NCI-H460 (cell line): ENCODE results near the gene HUS1. TPM values are rescaled to one million over a fixed set of nuclear protein-coding genes. Genes with fewer than 3 reads are reported as not detected.
"Not testable (repeated sequence)": the region's sequence is repeated elsewhere in the genome, so short reads cannot be mapped to it uniquely, and the experiment has no call there.

Source experiments
- DNase-seq: peaks from one replicate; pipeline ENCODE4 v3.0.0-alpha.2; 2016; ENCODE audit warnings: low read depth; ENCODE audit errors: extremely low read depth
- total RNA-seq: library from RNA; depleted of rRNA; stranded (reverse); fragments of >200 nt; shearing (Covaris generic); gene quantifications from 2 replicates; pipeline ENCODE4 v1.2.3, GENCODE V29; 2014; rRNA removed

Gene HUS1
- total RNA-seq, 1 experiment from 2014 or later: 28.2 TPM

DNA sequence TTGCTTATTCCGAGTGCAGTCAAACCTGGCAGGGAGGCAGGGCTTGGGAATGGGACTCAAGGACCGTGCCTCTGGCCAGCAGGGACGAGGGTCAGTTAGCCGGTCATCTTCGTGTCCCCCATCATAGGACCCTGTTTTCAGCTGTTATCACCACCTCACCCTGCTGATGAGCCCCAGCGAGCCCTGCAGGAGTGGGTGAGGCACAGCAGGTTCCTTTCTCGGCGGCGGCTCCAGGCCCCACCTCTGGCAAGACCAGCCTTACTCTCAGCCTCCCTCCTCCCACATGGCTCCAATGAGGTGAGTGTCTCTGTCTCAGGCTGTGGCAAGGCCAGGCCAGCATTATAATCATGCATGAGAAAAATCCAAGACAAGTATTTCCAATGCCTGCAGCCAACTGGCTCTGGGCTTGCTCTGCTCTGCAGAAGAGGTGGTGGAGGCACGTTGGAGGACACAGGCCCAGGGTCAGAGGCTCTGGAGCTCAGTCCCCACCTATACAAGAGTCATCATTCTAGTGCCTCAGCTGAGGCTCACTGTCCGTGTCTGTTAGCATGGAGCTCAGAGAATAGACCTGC is 46.9 kb downstream of the HUS1 start:
- no peak for DNase-seq

- DNase-seq: no peak
Measured at GRCh38 chr7:47932016-47932415, 47.4 kb downstream of the HUS1 start.

DNA sequence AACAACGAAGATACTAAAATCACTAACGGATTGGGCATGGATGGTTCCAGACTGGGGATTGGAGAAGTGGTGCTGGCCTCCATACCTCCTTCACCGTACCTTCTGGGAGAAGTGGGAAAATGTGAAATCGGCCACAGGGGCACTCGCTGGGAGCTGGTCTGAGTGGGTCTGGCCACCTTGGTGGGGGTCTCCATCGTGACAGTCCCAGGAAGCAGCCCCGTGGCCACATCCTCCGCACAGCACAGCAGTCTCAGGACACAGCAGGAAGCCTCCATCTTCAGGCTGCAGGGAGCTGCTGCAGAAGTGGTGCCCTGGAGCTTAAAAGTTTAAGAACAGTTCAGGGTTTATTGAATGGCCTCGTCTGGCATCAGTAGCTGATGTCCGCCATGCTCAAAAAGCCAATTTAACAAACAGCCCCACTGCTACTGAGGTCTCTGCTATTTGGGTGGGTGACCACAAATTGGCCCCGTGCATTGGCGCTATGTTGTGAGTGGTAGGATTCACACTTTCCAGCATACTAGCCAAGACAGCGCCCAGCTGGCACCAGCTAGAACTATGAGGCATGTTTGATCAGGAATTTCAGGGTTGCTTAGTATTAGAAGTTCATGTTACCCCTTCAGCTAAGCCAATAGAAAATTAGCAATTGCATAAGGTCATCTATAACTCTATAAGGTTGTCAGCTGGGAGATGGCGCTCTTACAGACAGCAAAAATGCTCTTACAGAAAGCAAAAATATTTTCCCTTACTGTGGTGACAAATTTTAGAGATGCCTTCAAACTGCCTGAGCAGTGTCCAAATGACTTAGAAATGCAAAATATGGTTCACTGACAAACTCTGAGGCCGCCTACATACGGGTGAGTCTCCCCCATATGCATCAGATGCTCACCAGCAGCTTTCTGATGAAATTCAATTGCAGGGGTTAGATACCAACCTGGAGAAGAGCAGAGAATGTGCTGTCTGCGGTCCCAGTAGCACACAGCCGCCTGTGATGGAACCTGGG is 48.1 kb downstream of the HUS1 start:
- DNase-seq: no peak

GRCh38 chr7:47924266-47924665 is 55.1 kb downstream of the HUS1 start:
- no peak for DNase-seq

GRCh38 chr7:47923081-47923875 is 56.1 kb downstream of the HUS1 start:
- DNase-seq: not testable (repeated sequence)

GRCh38 chr7:47916514-47916913 is 62.9 kb downstream of the HUS1 start:
- DNase-seq: not testable (repeated sequence)

GRCh38 chr7:47915616-47915976 is 63.8 kb downstream of the HUS1 start:
- DNase-seq: no peak

GRCh38 chr7:47914717-47915615 is 64.4 kb downstream of the HUS1 start:
- no peak for DNase-seq

Other genes starting within 250 kb of the HUS1 start
- 0.05 TPM in 1 of 2 replicates, not detected in the other for gene PKD1L1, start 31.1 kb downstream of the HUS1 start, total RNA-seq
- gene SUN3, start 49.5 kb upstream of the HUS1 start, total RNA-seq: not detected in 2 replicates
- gene C7orf57, start 55.9 kb upstream of the HUS1 start, total RNA-seq: 0.12 TPM in 1 of 2 replicates, not detected in the other
- 97.2 and 106 TPM in 2 replicates for gene UPP1, start 109.7 kb upstream of the HUS1 start, total RNA-seq
- gene ABCA13, start 191.8 kb upstream of the HUS1 start, total RNA-seq: 0.03 TPM in 1 of 2 replicates, not detected in the other